Measurements from ENCODE around the gene LGALSL.

LGALSL gene

GRCh38 chr2:64470766-64471295 is 16.9 kb downstream of the LGALSL start:
- DNase-seq = no peak

GRCh38 chr2:64471600-64471999 is 17.6 kb downstream of the LGALSL start:
- DNase-seq = no peak

- DNase-seq = no peak
Observed at GRCh38 chr2:64472881-64473280, 18.9 kb downstream of the LGALSL start.

GRCh38 chr2:64474121-64474571 is 20.2 kb downstream of the LGALSL start:
- no peak for DNase-seq

- DNase-seq = no peak
Observed at GRCh38 chr2:64474636-64475035, 20.7 kb downstream of the LGALSL start.

GRCh38 chr2:64477037-64477436 is 23.1 kb downstream of the LGALSL start:
- no peak for DNase-seq

- no peak for DNase-seq
Observed at GRCh38 chr2:64477979-64478378, 24.0 kb downstream of the LGALSL start.

- DNase-seq = no peak
Observed at GRCh38 chr2:64478502-64479230, 24.7 kb downstream of the LGALSL start.

GRCh38 chr2:64479259-64480117 is 25.5 kb downstream of the LGALSL start:
- no peak for DNase-seq

GRCh38 chr2:64481665-64482064 is 27.7 kb downstream of the LGALSL start:
- no peak for DNase-seq

GRCh38 chr2:64482243-64482642 is 28.3 kb downstream of the LGALSL start:
- no peak for DNase-seq

GRCh38 chr2:64482765-64483504 is 29.0 kb downstream of the LGALSL start:
- DNase-seq = no peak

- DNase-seq = no peak
Observed at GRCh38 chr2:64485331-64485730, 31.4 kb downstream of the LGALSL start.

- no peak for DNase-seq
Observed at GRCh38 chr2:64485961-64486360, 32.0 kb downstream of the LGALSL start.

GRCh38 chr2:64487256-64488049 is 33.5 kb downstream of the LGALSL start:
- DNase-seq = no peak

- DNase-seq = peak in 32 of 58 donors; percentile 1 to 58 (median 17)
Observed at GRCh38 chr2:64488050-64488974, 34.4 kb downstream of the LGALSL start.

- DNase-seq = no peak
Observed at GRCh38 chr2:64489081-64489751, 35.3 kb downstream of the LGALSL start.

- DNase-seq = no peak
Observed at GRCh38 chr2:64491426-64491825, 37.5 kb downstream of the LGALSL start.

- DNase-seq = no peak
Observed at GRCh38 chr2:64492272-64492671, 38.3 kb downstream of the LGALSL start.
